ENCODE measurements around the gene EN2. TPM values are rescaled to one million over a fixed set of nuclear protein-coding genes. Genes with fewer than 3 reads are reported as not detected.

EN2 gene
- total and polyA plus RNA-seq, 7 experiments from 2014 or later: not detected

GRCh38 chr7:155450558-155450969 lies 7.4 kb upstream of the EN2 start:
- no peaks in the 10 kb centered on the region for H3K36me3 ChIP-seq (ENCODE audit: control insufficient read depth in 2 of 3, insufficient read depth in 3 of 3, low read length in 3 of 3)
- no peaks in the 10 kb centered on the region for H3K27me3 ChIP-seq (ENCODE audit: control insufficient read depth in 2 of 2, insufficient read depth in 2 of 2, low read length in 2 of 2)
- DNase-seq (no peak), ATAC-seq (no peak)
- H3K4me1 ChIP-seq (ENCODE audit: control insufficient read depth in 2 of 2, insufficient read depth in 2 of 2, low read length in 2 of 2): no peaks in the 10 kb centered on the region
- H3K36me3 Mint-ChIP-seq: peaks cover 0 to 12% (median 0%) of the 10 kb centered on the region in 5 donors
- no peak overlapping the region for H3K27ac ChIP-seq (ENCODE audit: low read depth, low read length)
- ChIA-PET POLR2A (no interaction called here), CTCF (no interaction called here)
- H3K27me3 Mint-ChIP-seq: peaks cover 52 to 84% (median 66%) of the 10 kb centered on the region in 5 donors
- H3K27ac Mint-ChIP-seq: no peak overlapping the region
- no peak overlapping the region for H3K4me3 ChIP-seq (ENCODE audit: low read length)
- H3K4me1 Mint-ChIP-seq: peaks cover 8 to 27% (median 21%) of the 10 kb centered on the region in 7 donors
- H3K4me3 Mint-ChIP-seq: no peak overlapping the region
- intact Hi-C loops (cut with micrococcal nuclease): no loop called here
- peaks cover 0 to 3% (median 0%) of the 10 kb centered on the region in 11 donors for H3K9me3 Mint-ChIP-seq
- no peaks in the 10 kb centered on the region for H3K9me3 ChIP-seq (ENCODE audit: control insufficient read depth in 2 of 3, low read length in 3 of 3)

DNA sequence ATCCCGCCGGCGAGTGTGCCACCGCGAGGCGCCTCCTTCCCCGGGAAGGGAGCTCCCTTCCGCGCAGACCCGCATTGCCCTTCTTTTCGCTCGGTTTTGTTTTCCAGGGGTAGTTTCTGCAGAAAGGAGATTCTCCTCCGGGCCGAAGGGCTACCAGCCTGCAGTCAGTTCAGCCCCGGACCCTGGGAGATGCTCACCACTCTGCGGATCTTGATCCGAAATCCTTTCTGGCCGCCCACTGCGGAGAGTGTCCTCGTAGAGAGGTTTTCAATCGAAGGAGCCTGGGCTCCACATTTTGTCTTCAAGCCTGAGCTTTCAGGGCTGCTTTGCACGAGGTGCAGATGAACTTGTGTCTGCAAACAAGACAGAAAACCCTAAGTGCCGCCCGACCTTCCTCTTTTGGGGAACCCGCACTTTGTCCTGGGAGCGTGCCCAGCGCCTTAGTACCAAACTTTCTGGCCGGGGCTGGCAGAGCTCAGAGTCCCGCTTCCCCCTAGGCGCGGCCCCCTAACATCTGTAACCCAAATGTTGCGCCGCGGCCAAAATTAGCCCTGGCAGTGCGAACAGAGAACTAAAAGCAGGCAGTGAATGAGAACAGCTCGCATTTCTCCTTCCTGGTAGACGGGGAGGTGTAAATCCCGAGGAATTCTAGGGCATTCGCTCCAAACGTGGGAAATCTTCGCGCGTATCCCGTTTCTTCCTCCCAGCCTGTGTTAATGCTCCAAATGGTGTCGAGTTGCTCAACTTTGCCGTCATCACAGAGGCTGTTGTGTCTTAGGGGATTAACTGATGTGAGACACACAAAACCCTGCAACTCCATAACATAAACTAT lies 6.7 kb upstream of the EN2 start:
- intact Hi-C loops (cut with micrococcal nuclease): no loop called here
- ChIA-PET CTCF (no interaction called here), POLR2A (no interaction called here)
- peak overlapping the region in 2 of 10 donors; percentile 7 to 8 for H3K4me3 Mint-ChIP-seq
- peaks cover 52 to 86% (median 71%) of the 10 kb centered on the region in 5 donors for H3K27me3 Mint-ChIP-seq
- DNase-seq: no peak
- Histone ChIP-seq H3K4me1 (ENCODE audit: control insufficient read depth in 2 of 2, insufficient read depth in 2 of 2, low read length in 2 of 2) (no peaks in the 10 kb centered on the region), H3K27me3 (ENCODE audit: control insufficient read depth in 2 of 2, insufficient read depth in 2 of 2, low read length in 2 of 2) (no peaks in the 10 kb centered on the region), H3K4me3 (ENCODE audit: low read length) (no peak overlapping the region), H3K9me3 (ENCODE audit: control insufficient read depth in 2 of 3, low read length in 3 of 3) (no peaks in the 10 kb centered on the region), H3K27ac (ENCODE audit: low read depth, low read length) (no peak overlapping the region), H3K36me3 (ENCODE audit: control insufficient read depth in 2 of 3, insufficient read depth in 3 of 3, low read length in 3 of 3) (no peaks in the 10 kb centered on the region)
- H3K27ac Mint-ChIP-seq: peak overlapping the region in 1 of 9 donors; percentile 30
- no peak for ATAC-seq
- peaks cover 8 to 30% (median 21%) of the 10 kb centered on the region in 7 donors for H3K4me1 Mint-ChIP-seq
- peaks cover 0 to 12% (median 0%) of the 10 kb centered on the region in 5 donors for H3K36me3 Mint-ChIP-seq
- peaks cover 0 to 3% (median 0%) of the 10 kb centered on the region in 11 donors for H3K9me3 Mint-ChIP-seq

DNA sequence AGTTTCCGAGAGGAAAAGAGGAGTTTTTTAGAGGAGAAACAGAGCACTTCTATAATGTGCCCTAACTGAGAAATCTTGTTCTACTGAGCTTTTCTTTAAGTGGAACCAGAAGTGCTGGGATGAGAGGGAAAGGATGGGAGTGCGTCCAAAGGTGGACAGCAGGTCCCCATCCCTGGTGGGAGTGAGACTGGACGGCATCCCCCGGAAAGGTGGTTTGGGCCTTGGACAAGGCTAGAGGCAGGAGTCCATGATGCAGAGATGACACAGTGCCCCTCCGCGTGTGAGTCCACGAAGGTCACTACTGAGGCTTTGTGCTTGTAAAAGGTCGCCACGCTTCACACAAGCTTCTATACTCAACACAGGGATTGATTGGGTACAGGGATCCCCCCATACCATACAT lies 6.1 kb upstream of the EN2 start:
- Mint-ChIP-seq H3K36me3 (peaks cover 0 to 12% (median 0%) of the 10 kb centered on the region in 5 donors), H3K9me3 (peaks cover 0 to 3% (median 0%) of the 10 kb centered on the region in 11 donors), H3K27ac (peak overlapping the region in 1 of 9 donors; percentile 30), H3K4me3 (peak overlapping the region in 1 of 10 donors; percentile 7), H3K4me1 (peaks cover 8 to 36% (median 25%) of the 10 kb centered on the region in 7 donors), H3K27me3 (peaks cover 55 to 88% (median 78%) of the 10 kb centered on the region in 5 donors)
- no peak for ATAC-seq
- CTCF ChIA-PET: no interaction called here
- H3K36me3 ChIP-seq (ENCODE audit: control insufficient read depth in 2 of 3, insufficient read depth in 3 of 3, low read length in 3 of 3): no peaks in the 10 kb centered on the region
- no peaks in the 10 kb centered on the region for H3K4me1 ChIP-seq (ENCODE audit: control insufficient read depth in 2 of 2, insufficient read depth in 2 of 2, low read length in 2 of 2)
- no peak overlapping the region for H3K27ac ChIP-seq (ENCODE audit: low read depth, low read length)
- intact Hi-C loops (cut with micrococcal nuclease): no loop called here
- POLR2A ChIA-PET: no interaction called here
- H3K4me3 ChIP-seq (ENCODE audit: low read length): no peak overlapping the region
- H3K27me3 ChIP-seq (ENCODE audit: control insufficient read depth in 2 of 2, insufficient read depth in 2 of 2, low read length in 2 of 2): peaks cover 0 to 3% of the 10 kb centered on the region in 2 donors
- no peaks in the 10 kb centered on the region for H3K9me3 ChIP-seq (ENCODE audit: control insufficient read depth in 2 of 3, low read length in 3 of 3)
- no peak for DNase-seq

- no peaks in the 10 kb centered on the region for H3K36me3 ChIP-seq (ENCODE audit: control insufficient read depth in 2 of 3, insufficient read depth in 3 of 3, low read length in 3 of 3)
- H3K4me3 Mint-ChIP-seq: peak overlapping the region in 3 of 10 donors; percentile 29 to 42 (median 41)
- H3K27ac ChIP-seq (ENCODE audit: low read depth, low read length): no peak overlapping the region
- no peaks in the 10 kb centered on the region for H3K4me1 ChIP-seq (ENCODE audit: control insufficient read depth in 2 of 2, insufficient read depth in 2 of 2, low read length in 2 of 2)
- peak overlapping the region in 1 of 9 donors; percentile 71 for H3K27ac Mint-ChIP-seq
- DNase-seq: no peak
- H3K36me3 Mint-ChIP-seq: peaks cover 0 to 10% (median 0%) of the 10 kb centered on the region in 5 donors
- POLR2A ChIA-PET: no interaction called here
- H3K9me3 Mint-ChIP-seq: peaks cover 0 to 3% (median 0%) of the 10 kb centered on the region in 11 donors
- no peak for ATAC-seq
- H3K4me1 Mint-ChIP-seq: peaks cover 6 to 36% (median 27%) of the 10 kb centered on the region in 7 donors
- H3K4me3 ChIP-seq (ENCODE audit: low read length): no peak overlapping the region
- H3K27me3 ChIP-seq (ENCODE audit: control insufficient read depth in 2 of 2, insufficient read depth in 2 of 2, low read length in 2 of 2): peaks cover 0 to 3% of the 10 kb centered on the region in 2 donors
- CTCF ChIA-PET: no interaction called here
- peaks cover 50 to 82% (median 73%) of the 10 kb centered on the region in 5 donors for H3K27me3 Mint-ChIP-seq
- H3K9me3 ChIP-seq (ENCODE audit: control insufficient read depth in 2 of 3, low read length in 3 of 3): no peaks in the 10 kb centered on the region
- intact Hi-C loops (cut with micrococcal nuclease): no loop called here
These were observed 5.2 kb upstream of the EN2 start for GRCh38 chr7:155452505-155453295.

- Histone ChIP-seq H3K4me3 (ENCODE audit: low read length) (no peak overlapping the region), H3K9me3 (ENCODE audit: control insufficient read depth in 2 of 3, low read length in 3 of 3) (no peaks in the 10 kb centered on the region), H3K4me1 (ENCODE audit: control insufficient read depth in 2 of 2, insufficient read depth in 2 of 2, low read length in 2 of 2) (no peaks in the 10 kb centered on the region), H3K27me3 (ENCODE audit: control insufficient read depth in 2 of 2, insufficient read depth in 2 of 2, low read length in 2 of 2) (peaks cover 0 to 3% of the 10 kb centered on the region in 2 donors), H3K36me3 (ENCODE audit: control insufficient read depth in 2 of 3, insufficient read depth in 3 of 3, low read length in 3 of 3) (no peaks in the 10 kb centered on the region), H3K27ac (ENCODE audit: low read depth, low read length) (no peak overlapping the region)
- Mint-ChIP-seq H3K4me1 (peaks cover 3 to 30% (median 23%) of the 10 kb centered on the region in 7 donors), H3K36me3 (peaks cover 0 to 8% (median 0%) of the 10 kb centered on the region in 5 donors), H3K27ac (peak overlapping the region in 1 of 9 donors; percentile 71), H3K27me3 (peaks cover 43 to 77% (median 68%) of the 10 kb centered on the region in 5 donors), H3K4me3 (peak overlapping the region in 4 of 10 donors; percentile 29 to 87 (median 40)), H3K9me3 (peaks cover 0 to 3% (median 0%) of the 10 kb centered on the region in 11 donors)
- CTCF ChIA-PET: no interaction called here
- DNase-seq (no peak), ATAC-seq (no peak)
- POLR2A ChIA-PET: no interaction called here
- intact Hi-C loops (cut with micrococcal nuclease): loop anchor here in 1 of 2 donors (1.0 kb wide), 1 partner anchor 57 kb away; no protein-coding TSS in a partner anchor
These were observed 4.4 kb upstream of the EN2 start for GRCh38 chr7:155453296-155454182.

All from naive thymus-derived CD4-positive, alpha-beta T cell (primary cell).